Measurements from ENCODE around the gene CREB3L1. TPM values are rescaled to one million over a fixed set of nuclear protein-coding genes. Genes with fewer than 3 reads are reported as not detected.
A peak's percentile ranks its signal among the peaks of the same experiment; 100 is the strongest.

CREB3L1 gene
- total RNA-seq, 2 donors from 2014 or later, result 20.7 to 28.0 TPM

GRCh38 chr11:46348566-46349401, 71.3 kb downstream of the CREB3L1 start:
- intact Hi-C loops (cut with DNase I), result no loop called here
- DNase-seq (no peak), ATAC-seq (no peak)

- DNase-seq, result no peak
- intact Hi-C loops (cut with DNase I), result no loop called here
- ATAC-seq, result no peak
Measured at GRCh38 chr11:46350695-46351094, 73.2 kb downstream of the CREB3L1 start.

- DNase-seq (no peak), ATAC-seq (no peak)
- intact Hi-C loops (cut with DNase I), result no loop called here
Measured at GRCh38 chr11:46351148-46351547, 73.7 kb downstream of the CREB3L1 start.

GRCh38 chr11:46351606-46352005, 74.1 kb downstream of the CREB3L1 start:
- no peak for DNase-seq
- ATAC-seq, result no peak
- intact Hi-C loops (cut with DNase I), result loop anchor here in 1 of 2 donors (2.0 kb wide), 1 partner anchor 15 kb away; no protein-coding TSS in a partner anchor

- DNase-seq (no peak), ATAC-seq (peak; percentile 20 to 33)
- intact Hi-C loops (cut with DNase I), result loop anchor here in 1 of 2 donors (2.0 kb wide), 1 partner anchor 15 kb away; no protein-coding TSS in a partner anchor
Measured at GRCh38 chr11:46352063-46352841, 74.8 kb downstream of the CREB3L1 start.

GRCh38 chr11:46353698-46354097, 76.2 kb downstream of the CREB3L1 start:
- ATAC-seq (peak; percentile 21 to 40), DNase-seq (no peak)
- intact Hi-C loops (cut with DNase I), result loop anchor here in 1 of 2 donors (2.0 kb wide), 1 partner anchor 13 kb away; no protein-coding TSS in a partner anchor

GRCh38 chr11:46356924-46357482, 79.5 kb downstream of the CREB3L1 start:
- intact Hi-C loops (cut with DNase I), result no loop called here
- ATAC-seq (peak in 1 of 2 donors; percentile 4), DNase-seq (no peak)

GRCh38 chr11:46357483-46357936, 80.0 kb downstream of the CREB3L1 start:
- intact Hi-C loops (cut with DNase I), result no loop called here
- ATAC-seq, result peak in 1 of 2 donors; percentile 2
- DNase-seq, result no peak

GRCh38 chr11:46359953-46360352, 82.5 kb downstream of the CREB3L1 start:
- intact Hi-C loops (cut with DNase I), result no loop called here
- DNase-seq (no peak), ATAC-seq (no peak)

GRCh38 chr11:46360878-46361277, 83.4 kb downstream of the CREB3L1 start:
- intact Hi-C loops (cut with DNase I), result no loop called here
- ATAC-seq, result no peak
- DNase-seq, result no peak

- intact Hi-C loops (cut with DNase I), result no loop called here
- DNase-seq, result peak; percentile 81
- peak; percentile 66 to 78 for ATAC-seq
Measured at GRCh38 chr11:46361283-46362155, 84.1 kb downstream of the CREB3L1 start.

- ATAC-seq, result peak in 1 of 2 donors; percentile 1
Measured at GRCh38 chr11:46362156-46363030, 84.9 kb downstream of the CREB3L1 start.

GRCh38 chr11:46363031-46363407, 85.6 kb downstream of the CREB3L1 start:
- intact Hi-C loops (cut with DNase I), result no loop called here
- ATAC-seq, result peak; percentile 32 to 60
- DNase-seq, result peak; percentile 82

More at GRCh38 chr11:46362156-46363030, 84.9 kb downstream of the CREB3L1 start:
- DNase-seq, result peak; percentile 18
- intact Hi-C loops (cut with DNase I), result no loop called here

GRCh38 chr11:46363455-46364005, 86.1 kb downstream of the CREB3L1 start:
- ATAC-seq (peak; percentile 46 to 67), DNase-seq (peak; percentile 73)
- intact Hi-C loops (cut with DNase I), result no loop called here

- DNase-seq (peak; percentile 21), ATAC-seq (no peak)
- intact Hi-C loops (cut with DNase I), result no loop called here
Measured at GRCh38 chr11:46364056-46364455, 86.6 kb downstream of the CREB3L1 start.

GRCh38 chr11:46364791-46365190, 87.3 kb downstream of the CREB3L1 start:
- no peak for ATAC-seq
- intact Hi-C loops (cut with DNase I), result no loop called here

GRCh38 chr11:46366260-46366659, 88.8 kb downstream of the CREB3L1 start:
- intact Hi-C loops (cut with DNase I), result loop anchor here in 1 of 2 donors (2.0 kb wide), 1 partner anchor 13 kb away; no protein-coding TSS in a partner anchor
- ATAC-seq (no peak), DNase-seq (peak; percentile 20)

More at GRCh38 chr11:46364791-46365190, 87.3 kb downstream of the CREB3L1 start:
- DNase-seq, result no peak
